Measurements from ENCODE around the gene MAP3K20.

GRCh38 chr2:173054466-173054865 is 21.2 kb upstream of the MAP3K20 start:
- TF ChIP-seq CTCF (IDR thresholded peaks at IDR 0.05) (no peak), POLR2A (IDR thresholded peaks at IDR 0.05) (no peak)

Data from Peyer's patch (tissue), 4 donors.